Bronchial epithelial cell (primary cell): Measurements from ENCODE around the gene PRRT3. TPM values are rescaled to one million over a fixed set of nuclear protein-coding genes. Genes with fewer than 3 reads are reported as not detected.

Source experiments
- DNase-seq: peaks from one replicate; pipeline ENCODE4 v3.0.0-alpha.2; 2010; ENCODE audit warnings: low read depth
- FAIRE-seq: peaks from 2 replicates; lab custom pipeline; 2011; peaks lifted over from hg19 to GRCh38; lab: Jason Lieb, UNC
- H3K27me3 ChIP-seq: 2 replicates; pipeline ENCODE4 v1.5.1; 2011; ENCODE audit warnings: low read length; ENCODE audit not compliant: control insufficient read depth, insufficient read depth
- H3K36me3 ChIP-seq: 2 replicates; pipeline ENCODE4 v1.5.1; 2011; ENCODE audit warnings: low read length; ENCODE audit not compliant: control insufficient read depth, insufficient read depth
- H3K4me3 ChIP-seq: 2 replicates; pipeline ENCODE4 v1.5.1; 2011; ENCODE audit warnings: mild to moderate bottlenecking, low read depth, low read length, control low read depth
- total RNA-seq: library from RNA; depleted of rRNA; stranded (reverse); fragments of >200 nt; gene quantifications from 2 replicates; pipeline ENCODE4 v1.2.1, GENCODE V29; 2014
- TF ChIP-seq, protein P1 (sequence below): IDR thresholded peaks from 2 replicates; pipeline ENCODE4 v1.5.1; 2011; ENCODE audit warnings: mild to moderate bottlenecking, moderate library complexity, low read length, control low read depth, inconsistent platforms; ENCODE audit not compliant: insufficient read depth, severe bottlenecking

PRRT3 gene
- total RNA-seq, 1 donor from 2014 or later, result 0.26 TPM

DNA sequence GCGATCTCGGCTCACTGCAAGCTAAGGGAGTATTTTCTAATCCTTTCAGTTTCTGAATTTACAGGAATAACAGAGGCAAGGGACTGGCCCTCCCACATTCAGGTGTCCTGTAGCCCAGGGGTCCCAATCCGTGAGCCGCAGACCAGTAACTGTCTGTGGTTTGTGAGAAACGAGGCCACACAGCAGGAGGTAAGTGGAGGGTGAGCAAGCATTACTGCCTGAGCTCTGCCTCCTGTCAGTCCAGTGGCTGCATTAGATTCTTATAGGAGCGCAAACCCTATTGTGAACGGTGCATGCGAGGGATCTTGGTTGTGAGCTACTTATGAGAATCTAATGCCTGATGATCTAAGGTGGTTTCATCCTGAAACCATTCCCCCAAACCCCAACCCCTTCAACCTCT is 40.3 kb downstream of the PRRT3 start:
- H3K36me3 ChIP-seq, result peaks cover 16% of the 10 kb centered on the region
- FAIRE-seq (no peak), DNase-seq (no peak)
- no peaks in the 10 kb centered on the region for H3K27me3 ChIP-seq
- no peak overlapping the region for H3K4me3 ChIP-seq
- TF ChIP-seq, protein P1, sequence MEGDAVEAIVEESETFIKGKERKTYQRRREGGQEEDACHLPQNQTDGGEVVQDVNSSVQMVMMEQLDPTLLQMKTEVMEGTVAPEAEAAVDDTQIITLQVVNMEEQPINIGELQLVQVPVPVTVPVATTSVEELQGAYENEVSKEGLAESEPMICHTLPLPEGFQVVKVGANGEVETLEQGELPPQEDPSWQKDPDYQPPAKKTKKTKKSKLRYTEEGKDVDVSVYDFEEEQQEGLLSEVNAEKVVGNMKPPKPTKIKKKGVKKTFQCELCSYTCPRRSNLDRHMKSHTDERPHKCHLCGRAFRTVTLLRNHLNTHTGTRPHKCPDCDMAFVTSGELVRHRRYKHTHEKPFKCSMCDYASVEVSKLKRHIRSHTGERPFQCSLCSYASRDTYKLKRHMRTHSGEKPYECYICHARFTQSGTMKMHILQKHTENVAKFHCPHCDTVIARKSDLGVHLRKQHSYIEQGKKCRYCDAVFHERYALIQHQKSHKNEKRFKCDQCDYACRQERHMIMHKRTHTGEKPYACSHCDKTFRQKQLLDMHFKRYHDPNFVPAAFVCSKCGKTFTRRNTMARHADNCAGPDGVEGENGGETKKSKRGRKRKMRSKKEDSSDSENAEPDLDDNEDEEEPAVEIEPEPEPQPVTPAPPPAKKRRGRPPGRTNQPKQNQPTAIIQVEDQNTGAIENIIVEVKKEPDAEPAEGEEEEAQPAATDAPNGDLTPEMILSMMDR, result no peak

DNA sequence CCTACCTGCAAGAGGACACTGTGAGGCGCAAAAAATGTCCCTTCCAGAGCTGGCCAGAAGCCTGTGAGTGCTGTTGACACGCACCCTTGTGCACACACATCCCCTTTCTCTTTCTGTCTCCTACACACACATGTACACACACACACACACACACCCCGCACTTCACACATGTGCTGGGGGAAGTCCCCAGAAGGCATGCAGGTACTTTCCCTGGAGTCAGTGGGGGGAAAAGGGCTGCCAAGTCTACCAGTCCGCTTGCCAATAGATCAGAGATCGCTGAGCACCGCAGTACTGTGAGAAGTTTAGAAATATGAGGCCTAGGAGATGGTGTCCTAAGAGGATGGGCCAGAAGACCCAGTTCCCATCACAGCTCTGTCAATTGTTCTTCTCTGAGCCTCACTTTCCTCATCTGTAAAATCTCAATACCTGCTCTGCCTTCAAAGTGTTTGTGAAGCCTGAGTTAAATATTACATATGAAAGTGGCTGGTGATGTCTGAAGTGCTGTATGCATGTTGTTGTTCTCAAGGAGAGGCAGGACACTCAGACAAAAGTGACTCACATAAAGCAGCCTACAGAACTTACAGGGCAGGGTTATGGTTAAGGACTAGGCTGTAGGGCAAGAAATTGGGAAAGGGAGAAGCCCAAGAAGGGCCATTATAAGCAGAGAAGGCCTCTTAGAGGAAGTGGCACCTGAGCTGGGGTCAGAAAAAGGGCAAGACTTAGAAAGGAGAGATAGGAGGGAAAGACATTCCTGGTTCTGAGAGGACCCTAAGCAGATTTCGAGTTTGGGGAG is 42.8 kb downstream of the PRRT3 start:
- TF ChIP-seq, protein P1, result no peak
- Histone ChIP-seq H3K4me3 (no peak overlapping the region), H3K27me3 (no peaks in the 10 kb centered on the region), H3K36me3 (peaks cover 24% of the 10 kb centered on the region)
- DNase-seq, result no peak
- FAIRE-seq, result no peak

DNA sequence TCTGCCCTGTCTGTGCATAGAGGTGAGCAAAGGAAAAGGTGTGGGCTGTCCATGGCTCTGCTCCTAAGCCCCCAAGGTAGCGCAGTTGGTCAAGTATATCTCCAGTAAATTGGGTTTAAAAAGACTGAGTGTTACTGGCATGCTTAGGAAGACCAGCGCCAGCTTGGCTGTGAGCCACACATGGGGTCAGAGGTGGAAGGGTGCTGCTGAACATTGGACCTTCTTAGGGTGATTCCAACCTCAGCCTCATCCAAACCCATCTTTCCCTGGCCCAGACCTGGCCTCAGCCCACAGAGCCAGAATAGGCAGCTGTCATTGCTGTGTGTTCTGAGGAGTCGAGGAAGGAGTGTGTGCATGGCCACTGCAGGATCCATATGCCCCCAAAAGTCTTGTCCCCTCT is 43.9 kb downstream of the PRRT3 start:
- DNase-seq, result no peak
- TF ChIP-seq, protein P1, result no peak
- no peaks in the 10 kb centered on the region for H3K27me3 ChIP-seq
- peaks cover 24% of the 10 kb centered on the region for H3K36me3 ChIP-seq
- FAIRE-seq, result no peak
- no peak overlapping the region for H3K4me3 ChIP-seq

DNA sequence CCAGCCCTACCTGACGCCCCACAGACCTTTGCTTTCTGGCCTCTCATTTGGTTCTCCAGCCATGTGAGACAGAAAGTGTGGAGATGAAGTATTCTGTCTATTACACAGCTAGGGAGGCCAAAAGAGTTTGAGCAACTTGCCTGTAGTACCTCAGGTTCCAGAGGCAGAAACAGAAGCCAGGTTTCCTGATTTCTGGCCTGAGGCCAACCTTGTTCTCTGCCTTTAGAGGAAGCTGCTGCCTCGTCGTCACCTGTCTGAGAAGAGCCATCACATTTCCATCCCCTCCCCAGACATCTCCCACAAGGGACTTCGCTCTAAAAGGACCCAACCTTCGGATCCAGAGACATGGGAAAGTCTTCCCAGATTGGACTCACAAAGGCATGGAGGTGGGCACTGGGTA is 45.7 kb downstream of the PRRT3 start:
- FAIRE-seq (no peak), DNase-seq (no peak)
- Histone ChIP-seq H3K36me3 (peaks cover 21% of the 10 kb centered on the region), H3K27me3 (no peaks in the 10 kb centered on the region), H3K4me3 (no peak overlapping the region)
- TF ChIP-seq, protein P1, result no peak

DNA sequence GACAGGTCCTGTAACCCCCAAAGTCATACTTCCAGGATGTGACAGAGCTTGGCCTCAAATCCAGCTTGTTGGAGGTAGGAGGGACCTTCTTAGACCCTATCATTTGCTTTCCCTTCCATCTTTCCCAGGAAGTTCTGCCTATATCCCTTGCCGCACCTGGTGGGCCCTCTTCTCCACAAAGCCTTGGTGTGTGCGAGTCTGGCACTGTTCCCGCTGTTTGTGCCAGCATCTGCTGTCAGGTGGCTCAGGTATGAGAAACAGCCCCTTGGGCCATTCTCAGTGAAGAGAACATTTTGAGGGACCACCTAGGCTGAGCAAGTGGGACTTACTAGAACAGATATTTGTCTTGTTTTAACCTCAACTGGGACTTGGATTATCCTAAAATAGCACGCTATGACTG is 48.3 kb downstream of the PRRT3 start:
- H3K36me3 ChIP-seq, result peaks cover 15% of the 10 kb centered on the region
- H3K4me3 ChIP-seq, result no peak overlapping the region
- TF ChIP-seq, protein P1, result no peak
- no peak for FAIRE-seq
- H3K27me3 ChIP-seq, result no peaks in the 10 kb centered on the region
- no peak for DNase-seq
